IMR-90 (cell line): ENCODE results near the gene FRMD6.

Experiments used
- CHD1 ChIP-seq: IDR thresholded peaks from 2 replicates; pipeline ENCODE4 v1.6.1; 2012; ENCODE audit warnings: low read depth, low read length, improper control_type of control experiment
- CTCF ChIP-seq: conservative IDR thresholded peaks from 2 replicates; pipeline ENCODE4 v1.5.1; 2012; ENCODE audit warnings: mild to moderate bottlenecking, low read depth, low read length, improper control_type of control experiment
- FOS ChIP-seq: fragments of 150-350 bp; IDR thresholded peaks from 2 replicates; pipeline ENCODE4 v1.6.1; 2016; ENCODE audit warnings: low read depth, low read length
- NFE2L2 ChIP-seq: fragments of 150-350 bp; IDR thresholded peaks from 2 replicates; pipeline ENCODE4 v1.6.1; 2016; ENCODE audit warnings: low read depth, mild to moderate bottlenecking, low read length
- POLR2A ChIP-seq: IDR thresholded peaks from 2 replicates; pipeline ENCODE4 v1.6.1; 2012; ENCODE audit warnings: mild to moderate bottlenecking, low read depth, low read length
- RAD21 ChIP-seq: IDR thresholded peaks from 2 replicates; pipeline ENCODE4 v1.6.1; 2012; ENCODE audit warnings: low read length, improper control_type of control experiment
- RFX5 ChIP-seq: IDR thresholded peaks from 2 replicates; pipeline ENCODE4 v1.8.0; 2012; ENCODE audit warnings: low read depth, mild to moderate bottlenecking, low read length, moderate library complexity
- SMC3 ChIP-seq: fragments of 150-350 bp; IDR thresholded peaks from 2 replicates; pipeline ENCODE4 v1.6.1; 2016; ENCODE audit warnings: low read depth, mild to moderate bottlenecking, antibody characterized with exemption, low read length, moderate library complexity

- no peak for TF ChIP-seq CTCF
- no peak for TF ChIP-seq POLR2A
- no peak for TF ChIP-seq RAD21
- no peak for TF ChIP-seq FOS
- no peak for TF ChIP-seq SMC3
- TF ChIP-seq NFE2L2 = no peak
- TF ChIP-seq RFX5 = no peak
- no peak for TF ChIP-seq CHD1
Observed at GRCh38 chr14:51630987-51631386, 20.7 kb upstream of the FRMD6 start.
